HepG2 (cell line): Measurements from ENCODE around the gene MAN1A2. TPM values are rescaled to one million over a fixed set of nuclear protein-coding genes. Genes with fewer than 3 reads are reported as not detected.
A peak's percentile ranks its signal among the peaks of the same experiment; 100 is the strongest.

Source experiments
- ARID2 ChIP-seq: sonication (generic); formaldehyde crosslinking; IDR thresholded peaks from 2 replicates; pipeline ENCODE4 v1.8.1; 2022; ENCODE audit warnings: mild to moderate bottlenecking, missing genetic modification reagents, borderline replicate concordance
- CBX5 ChIP-seq: sonication (generic); formaldehyde crosslinking; IDR thresholded peaks from 2 replicates; pipeline ENCODE4 v1.4.0; 2020; ENCODE audit warnings: missing genetic modification reagents, borderline replicate concordance
- ELF1 ChIP-seq: sonication (generic); formaldehyde crosslinking; IDR thresholded peaks from 2 replicates; pipeline ENCODE4 v1.4.0; 2020; ENCODE audit warnings: missing genetic modification reagents
- PHF20 ChIP-seq: sonication (generic); formaldehyde crosslinking; IDR thresholded peaks from 2 replicates; pipeline ENCODE4 v1.5.0; 2020; ENCODE audit warnings: mild to moderate bottlenecking, missing genetic modification reagents
- PHF5A ChIP-seq: IDR thresholded peaks from one replicate; pipeline ENCODE4 v1.6.1; 2018; ENCODE audit warnings: low read depth, missing genetic modification reagents; ENCODE audit not compliant: unreplicated experiment
- ZFX ChIP-seq: sonication (generic); formaldehyde crosslinking; IDR thresholded peaks from 2 replicates; pipeline ENCODE4 v1.4.0; 2020; ENCODE audit warnings: mild to moderate bottlenecking, low read depth, missing genetic modification reagents, moderate library complexity
- ZKSCAN8 ChIP-seq: IDR thresholded peaks from 2 replicates; pipeline ENCODE4 v1.6.1; 2016; ENCODE audit warnings: borderline replicate concordance, missing genetic modification reagents, missing compliant biosample characterization
- ZMYM2 ChIP-seq: sonication (generic); formaldehyde crosslinking; IDR thresholded peaks from 2 replicates; pipeline ENCODE4 v1.8.0; 2022; ENCODE audit warnings: mild to moderate bottlenecking, missing genetic modification reagents
- ZNF431 ChIP-seq: sonication (generic); formaldehyde crosslinking; IDR thresholded peaks from 2 replicates; pipeline ENCODE4 v1.9.0; 2022; ENCODE audit warnings: missing genetic modification reagents, low read depth, mild to moderate bottlenecking, borderline replicate concordance
- ZNF747 ChIP-seq: sonication (generic); formaldehyde crosslinking; IDR thresholded peaks from 2 replicates; pipeline ENCODE4 v1.8.1; 2023; ENCODE audit warnings: missing genetic modification reagents, mild to moderate bottlenecking, borderline replicate concordance
- polyA plus RNA-seq, 8 experiments: library from polyadenylated mRNA; depleted of rRNA in 3 of 8; stranded (reverse) in 7 of 8; unstranded in 1 of 8; fragments of >200 nt; fragmentation: Illumina TruSeq in 4 of 8; extraction: Trizol in 4 of 8; gene quantifications; 2 replicates each; pipeline versions ENCODE4 v1.2.1 to v1.2.3, GENCODE V29; 2011 to 2016; ENCODE audit warnings: low read depth in 4 of 8, missing spikeins in 1 of 8, mixed read lengths in 1 of 8; ENCODE audit not compliant: insufficient read depth in 1 of 8
- total RNA-seq, 5 experiments: library from RNA; depleted of rRNA; stranded (reverse); fragments of >200 nt; fragmentation: Illumina TruSeq; extraction: Trizol; gene quantifications; 2 replicates each; pipeline ENCODE4 v1.2.3, GENCODE V29; 2016; ENCODE audit warnings: low read depth in 1 of 5
- TF ChIP-seq, protein P1 (sequence below): IDR thresholded peaks from 2 replicates; pipeline ENCODE4 v1.6.1; 2016; ENCODE audit warnings: missing compliant biosample characterization, missing genetic modification reagents, borderline replicate concordance
- TF ChIP-seq, protein P2 (sequence below): sonication (generic); formaldehyde crosslinking; IDR thresholded peaks from 2 replicates; pipeline ENCODE4 v1.4.0; 2020; ENCODE audit warnings: missing genetic modification reagents
- TF ChIP-seq, protein P3 (sequence below): sonication (generic); formaldehyde crosslinking; IDR thresholded peaks from 2 replicates; pipeline ENCODE4 v1.4.0; 2020; ENCODE audit warnings: missing genetic modification reagents
- TF ChIP-seq, protein P4 (sequence below): sonication (generic); formaldehyde crosslinking; IDR thresholded peaks from 2 replicates; pipeline ENCODE4 v1.4.0; 2020; ENCODE audit warnings: mild to moderate bottlenecking, missing genetic modification reagents
- TF ChIP-seq, protein P5 (sequence below): sonication (generic); formaldehyde crosslinking; IDR thresholded peaks from 2 replicates; pipeline ENCODE4 v1.5.0; 2020; ENCODE audit warnings: mild to moderate bottlenecking, missing genetic modification reagents, moderate library complexity

MAN1A2 gene
- total and polyA plus RNA-seq, 2 of the 13 experiments (the other 11 are each of a cell fraction or from before 2014, with no cell fraction given) = 8.0 to 19.9 TPM

DNA sequence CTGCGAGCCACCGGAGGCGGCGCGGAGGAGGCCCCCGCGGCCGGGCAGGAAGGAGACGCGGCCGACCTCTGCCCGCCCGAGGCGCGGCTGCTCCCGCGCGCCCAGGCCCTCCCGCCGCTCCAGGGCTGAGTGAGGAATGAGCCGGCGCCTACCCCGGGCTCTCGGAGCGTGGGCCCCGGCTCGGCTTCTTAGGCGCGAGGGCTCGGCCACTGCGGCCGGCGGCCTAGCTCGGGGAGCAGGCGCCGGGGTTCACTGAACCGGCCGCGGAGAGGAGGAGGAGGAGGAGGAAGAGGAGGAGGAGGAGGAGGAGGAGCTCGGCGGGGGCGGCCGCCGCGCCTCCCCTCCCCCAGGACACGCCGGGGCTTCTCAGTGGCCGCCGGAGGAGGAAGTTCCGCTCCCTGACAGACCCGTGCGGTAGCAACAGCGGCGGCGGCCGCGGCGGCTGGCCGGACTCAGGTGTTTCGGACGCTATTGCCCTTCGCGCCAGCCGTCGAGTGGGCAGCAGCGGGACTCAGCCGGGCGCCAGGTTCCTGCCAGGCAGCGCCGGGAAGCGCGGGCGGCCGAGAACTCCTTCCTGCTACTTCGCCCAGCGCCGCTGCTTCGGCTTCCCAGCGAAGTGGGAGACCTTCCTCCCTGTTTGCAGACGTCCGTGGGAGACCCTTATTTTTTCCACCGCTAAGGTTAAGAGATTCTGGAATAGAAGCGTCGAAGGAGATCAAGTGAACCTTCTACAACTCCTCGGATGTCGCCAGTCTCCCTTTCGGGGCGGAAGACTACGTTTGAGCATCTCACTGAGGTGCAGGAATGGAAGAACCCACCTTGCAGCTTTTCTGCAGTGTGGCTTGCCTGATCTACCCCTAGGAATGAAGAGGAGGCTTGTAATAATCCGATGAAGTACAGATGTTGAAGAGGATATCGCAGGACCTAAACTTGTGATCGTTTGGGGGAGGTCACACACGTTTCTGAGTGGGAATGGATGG is at the start of gene MAN1A2 (continued):
- TF ChIP-seq, protein P1, sequence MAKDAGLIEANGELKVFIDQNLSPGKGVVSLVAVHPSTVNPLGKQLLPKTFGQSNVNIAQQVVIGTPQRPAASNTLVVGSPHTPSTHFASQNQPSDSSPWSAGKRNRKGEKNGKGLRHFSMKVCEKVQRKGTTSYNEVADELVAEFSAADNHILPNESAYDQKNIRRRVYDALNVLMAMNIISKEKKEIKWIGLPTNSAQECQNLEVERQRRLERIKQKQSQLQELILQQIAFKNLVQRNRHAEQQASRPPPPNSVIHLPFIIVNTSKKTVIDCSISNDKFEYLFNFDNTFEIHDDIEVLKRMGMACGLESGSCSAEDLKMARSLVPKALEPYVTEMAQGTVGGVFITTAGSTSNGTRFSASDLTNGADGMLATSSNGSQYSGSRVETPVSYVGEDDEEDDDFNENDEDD (CRISPR knock-in tag) = 0 out of 2 replicates have a peak, but pooled peaks have one; percentile 40
- TF ChIP-seq, protein P2, sequence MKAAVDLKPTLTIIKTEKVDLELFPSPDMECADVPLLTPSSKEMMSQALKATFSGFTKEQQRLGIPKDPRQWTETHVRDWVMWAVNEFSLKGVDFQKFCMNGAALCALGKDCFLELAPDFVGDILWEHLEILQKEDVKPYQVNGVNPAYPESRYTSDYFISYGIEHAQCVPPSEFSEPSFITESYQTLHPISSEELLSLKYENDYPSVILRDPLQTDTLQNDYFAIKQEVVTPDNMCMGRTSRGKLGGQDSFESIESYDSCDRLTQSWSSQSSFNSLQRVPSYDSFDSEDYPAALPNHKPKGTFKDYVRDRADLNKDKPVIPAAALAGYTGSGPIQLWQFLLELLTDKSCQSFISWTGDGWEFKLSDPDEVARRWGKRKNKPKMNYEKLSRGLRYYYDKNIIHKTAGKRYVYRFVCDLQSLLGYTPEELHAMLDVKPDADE (CRISPR knock-in tag) = no peak
- TF ChIP-seq PHF20 (CRISPR knock-in tag) (peak; percentile 67; the same call in 1 of the 2 replicates), ZFX (CRISPR knock-in tag) (peak; percentile 88), ARID2 (no peak), ZNF747 (0 out of 2 replicates have a peak, but pooled peaks have one; percentile 71), CBX5 (CRISPR knock-in tag) (peak; percentile 60; the same call in 1 of the 2 replicates), PHF5A (CRISPR knock-in tag) (peak; percentile 14), ZNF431 (CRISPR knock-in tag) (peak; percentile 56; the same call in 1 of the 2 replicates), ZKSCAN8 (CRISPR knock-in tag) (0 out of 2 replicates have a peak, but pooled peaks have one; percentile 18), ELF1 (CRISPR knock-in tag) (peak; percentile 30; the same call in 1 of the 2 replicates), ZMYM2 (CRISPR knock-in tag) (0 out of 2 replicates have a peak, but pooled peaks have one; percentile 66)
- TF ChIP-seq, protein P3, sequence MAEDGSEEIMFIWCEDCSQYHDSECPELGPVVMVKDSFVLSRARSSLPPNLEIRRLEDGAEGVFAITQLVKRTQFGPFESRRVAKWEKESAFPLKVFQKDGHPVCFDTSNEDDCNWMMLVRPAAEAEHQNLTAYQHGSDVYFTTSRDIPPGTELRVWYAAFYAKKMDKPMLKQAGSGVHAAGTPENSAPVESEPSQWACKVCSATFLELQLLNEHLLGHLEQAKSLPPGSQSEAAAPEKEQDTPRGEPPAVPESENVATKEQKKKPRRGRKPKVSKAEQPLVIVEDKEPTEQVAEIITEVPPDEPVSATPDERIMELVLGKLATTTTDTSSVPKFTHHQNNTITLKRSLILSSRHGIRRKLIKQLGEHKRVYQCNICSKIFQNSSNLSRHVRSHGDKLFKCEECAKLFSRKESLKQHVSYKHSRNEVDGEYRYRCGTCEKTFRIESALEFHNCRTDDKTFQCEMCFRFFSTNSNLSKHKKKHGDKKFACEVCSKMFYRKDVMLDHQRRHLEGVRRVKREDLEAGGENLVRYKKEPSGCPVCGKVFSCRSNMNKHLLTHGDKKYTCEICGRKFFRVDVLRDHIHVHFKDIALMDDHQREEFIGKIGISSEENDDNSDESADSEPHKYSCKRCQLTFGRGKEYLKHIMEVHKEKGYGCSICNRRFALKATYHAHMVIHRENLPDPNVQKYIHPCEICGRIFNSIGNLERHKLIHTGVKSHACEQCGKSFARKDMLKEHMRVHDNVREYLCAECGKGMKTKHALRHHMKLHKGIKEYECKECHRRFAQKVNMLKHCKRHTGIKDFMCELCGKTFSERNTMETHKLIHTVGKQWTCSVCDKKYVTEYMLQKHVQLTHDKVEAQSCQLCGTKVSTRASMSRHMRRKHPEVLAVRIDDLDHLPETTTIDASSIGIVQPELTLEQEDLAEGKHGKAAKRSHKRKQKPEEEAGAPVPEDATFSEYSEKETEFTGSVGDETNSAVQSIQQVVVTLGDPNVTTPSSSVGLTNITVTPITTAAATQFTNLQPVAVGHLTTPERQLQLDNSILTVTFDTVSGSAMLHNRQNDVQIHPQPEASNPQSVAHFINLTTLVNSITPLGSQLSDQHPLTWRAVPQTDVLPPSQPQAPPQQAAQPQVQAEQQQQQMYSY (CRISPR knock-in tag) = no peak
- TF ChIP-seq, protein P4, sequence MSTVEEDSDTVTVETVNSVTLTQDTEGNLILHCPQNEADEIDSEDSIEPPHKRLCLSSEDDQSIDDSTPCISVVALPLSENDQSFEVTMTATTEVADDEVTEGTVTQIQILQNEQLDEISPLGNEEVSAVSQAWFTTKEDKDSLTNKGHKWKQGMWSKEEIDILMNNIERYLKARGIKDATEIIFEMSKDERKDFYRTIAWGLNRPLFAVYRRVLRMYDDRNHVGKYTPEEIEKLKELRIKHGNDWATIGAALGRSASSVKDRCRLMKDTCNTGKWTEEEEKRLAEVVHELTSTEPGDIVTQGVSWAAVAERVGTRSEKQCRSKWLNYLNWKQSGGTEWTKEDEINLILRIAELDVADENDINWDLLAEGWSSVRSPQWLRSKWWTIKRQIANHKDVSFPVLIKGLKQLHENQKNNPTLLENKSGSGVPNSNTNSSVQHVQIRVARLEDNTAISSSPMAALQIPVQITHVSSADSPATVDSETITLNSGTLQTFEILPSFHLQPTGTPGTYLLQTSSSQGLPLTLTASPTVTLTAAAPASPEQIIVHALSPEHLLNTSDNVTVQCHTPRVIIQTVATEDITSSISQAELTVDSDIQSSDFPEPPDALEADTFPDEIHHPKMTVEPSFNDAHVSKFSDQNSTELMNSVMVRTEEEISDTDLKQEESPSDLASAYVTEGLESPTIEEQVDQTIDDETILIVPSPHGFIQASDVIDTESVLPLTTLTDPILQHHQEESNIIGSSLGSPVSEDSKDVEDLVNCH (CRISPR knock-in tag) = no peak
- TF ChIP-seq, protein P5, sequence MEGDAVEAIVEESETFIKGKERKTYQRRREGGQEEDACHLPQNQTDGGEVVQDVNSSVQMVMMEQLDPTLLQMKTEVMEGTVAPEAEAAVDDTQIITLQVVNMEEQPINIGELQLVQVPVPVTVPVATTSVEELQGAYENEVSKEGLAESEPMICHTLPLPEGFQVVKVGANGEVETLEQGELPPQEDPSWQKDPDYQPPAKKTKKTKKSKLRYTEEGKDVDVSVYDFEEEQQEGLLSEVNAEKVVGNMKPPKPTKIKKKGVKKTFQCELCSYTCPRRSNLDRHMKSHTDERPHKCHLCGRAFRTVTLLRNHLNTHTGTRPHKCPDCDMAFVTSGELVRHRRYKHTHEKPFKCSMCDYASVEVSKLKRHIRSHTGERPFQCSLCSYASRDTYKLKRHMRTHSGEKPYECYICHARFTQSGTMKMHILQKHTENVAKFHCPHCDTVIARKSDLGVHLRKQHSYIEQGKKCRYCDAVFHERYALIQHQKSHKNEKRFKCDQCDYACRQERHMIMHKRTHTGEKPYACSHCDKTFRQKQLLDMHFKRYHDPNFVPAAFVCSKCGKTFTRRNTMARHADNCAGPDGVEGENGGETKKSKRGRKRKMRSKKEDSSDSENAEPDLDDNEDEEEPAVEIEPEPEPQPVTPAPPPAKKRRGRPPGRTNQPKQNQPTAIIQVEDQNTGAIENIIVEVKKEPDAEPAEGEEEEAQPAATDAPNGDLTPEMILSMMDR (CRISPR knock-in tag) = 0 out of 2 replicates have a peak, but pooled peaks have one; percentile 10
